Endothelial cell of umbilical vein (primary cell): ENCODE results near the gene BRF1. TPM values are rescaled to one million over a fixed set of nuclear protein-coding genes. Genes with fewer than 3 reads are reported as not detected.

ENCODE experiments used
- BruUV-seq: library from RNA; stranded (reverse); fragments of 400-500 nt; replicated peaks from 2 replicates; lab custom pipeline; 2021; lab: Mats Ljungman, UMichigan
- CTCF ChIA-PET: fragments of 300-600, 350-600 bp; sonication (Branson Sonifier 250); formaldehyde crosslinking; loops from one replicate; lab custom pipeline; 2021; ENCODE audit warnings: antibody characterized with exemption, inconsistent platforms; lab: Charles Lee
- POLR2A ChIA-PET: fragments of 300-600, 350-600 bp; sonication (Branson Sonifier 250); formaldehyde crosslinking; loops from one replicate; lab custom pipeline; 2021; ENCODE audit warnings: antibody characterized with exemption, inconsistent platforms; lab: Charles Lee
- DNase-seq: peaks from one replicate; pipeline ENCODE4 v3.0.0-alpha.2; 2011; ENCODE audit warnings: low read depth, low spot score
- FAIRE-seq: peaks from 2 replicates; lab custom pipeline; 2011; peaks lifted over from hg19 to GRCh38; lab: Jason Lieb, UNC
- H2AFZ ChIP-seq: 2 replicates; pipeline ENCODE4 v1.6.0; 2012; ENCODE audit warnings: low read depth, low read length, control low read depth, inconsistent platforms
- H3K27ac ChIP-seq: 2 replicates; pipeline ENCODE4 v1.5.1; 2011; ENCODE audit warnings: low read depth, mild to moderate bottlenecking, control low read depth, low read length, moderate library complexity; ENCODE audit not compliant: insufficient read depth
- H3K27me3 ChIP-seq, 2 experiments: 2 replicates each; pipeline versions ENCODE4 v1.6.0 to v1.6.1; 2011; ENCODE audit warnings: low read length in 2 of 2, mixed read lengths in 1 of 2; ENCODE audit not compliant: control insufficient read depth in 2 of 2, insufficient read depth in 2 of 2
- H3K36me3 ChIP-seq, 2 experiments: 2 replicates in 1 of 2; 3 replicates in 1 of 2; pipeline ENCODE4 v1.5.1; 2011; ENCODE audit warnings: low read length in 2 of 2, mild to moderate bottlenecking in 1 of 2, moderate library complexity in 1 of 2; ENCODE audit not compliant: control insufficient read depth in 2 of 2, insufficient read depth in 2 of 2; ENCODE audit errors: extremely low read depth in 1 of 2
- H3K4me1 ChIP-seq: 3 replicates; pipeline ENCODE4 v1.5.1; 2011; ENCODE audit warnings: mild to moderate bottlenecking, low read length; ENCODE audit not compliant: control insufficient read depth, insufficient read depth; ENCODE audit errors: extremely low read depth
- H3K4me2 ChIP-seq: 2 replicates; pipeline ENCODE4 v1.6.1; 2011; ENCODE audit warnings: low read length, control low read depth, mixed read lengths; ENCODE audit not compliant: insufficient read depth
- H3K4me3 ChIP-seq, 3 experiments: fragments of 200-600 bp in 1 of 3; sonication (generic), shearing (Covaris generic) in 1 of 3; replicated peaks in 1 of 3; 2 replicates each; pipeline ENCODE4 v1.5.1; 2011 to 2016; ENCODE audit warnings: control low read depth in 3 of 3, low read length in 3 of 3, mild to moderate bottlenecking in 2 of 3, inconsistent platforms in 1 of 3, low read depth in 1 of 3, moderate library complexity in 1 of 3; ENCODE audit not compliant: insufficient read depth in 1 of 3
- H3K79me2 ChIP-seq: 2 replicates; pipeline ENCODE4 v1.6.0; 2012; ENCODE audit warnings: low read length, inconsistent platforms; ENCODE audit not compliant: control insufficient read depth, insufficient read depth
- H3K9ac ChIP-seq: replicated peaks from 2 replicates; pipeline ENCODE3; 2011; ENCODE audit warnings: low read length, control low read depth; ENCODE audit not compliant: insufficient read depth; ENCODE audit errors: extremely low read depth
- H3K9me1 ChIP-seq: replicated peaks from 3 replicates; pipeline ENCODE4 v1.6.0; 2011; ENCODE audit warnings: mild to moderate bottlenecking, low read length; ENCODE audit not compliant: control insufficient read depth, insufficient read depth; ENCODE audit errors: extremely low read depth
- H3K9me3 ChIP-seq: replicated peaks from 2 replicates; pipeline ENCODE4 v1.5.1; 2012; ENCODE audit warnings: low read length, inconsistent platforms; ENCODE audit not compliant: control insufficient read depth, insufficient read depth
- H4K20me1 ChIP-seq: replicated peaks from 2 replicates; pipeline ENCODE3; 2011; ENCODE audit warnings: mild to moderate bottlenecking, low read length; ENCODE audit not compliant: control insufficient read depth, insufficient read depth; ENCODE audit errors: extremely low read depth
- EZH2 ChIP-seq: IDR thresholded peaks from 2 replicates; pipeline ENCODE4 v1.6.1; 2012; ENCODE audit warnings: borderline replicate concordance, low read depth, mild to moderate bottlenecking, moderate library complexity, low read length, inconsistent platforms; ENCODE audit not compliant: severe bottlenecking
- FOS ChIP-seq: IDR thresholded peaks from 2 replicates; pipeline ENCODE4 v1.6.1; 2011; ENCODE audit warnings: mild to moderate bottlenecking, low read length, moderate library complexity, borderline replicate concordance; ENCODE audit not compliant: insufficient read depth
- JUN ChIP-seq: IDR thresholded peaks from 2 replicates; pipeline ENCODE4 v1.6.1; 2011; ENCODE audit warnings: borderline replicate concordance, low read depth; ENCODE audit not compliant: insufficient read length, insufficient read depth
- MYC ChIP-seq: IDR thresholded peaks from one replicate; pipeline ENCODE4 v1.6.1; 2011; ENCODE audit warnings: mild to moderate bottlenecking, low read depth, low read length
- dilution Hi-C: fragments of 300-500 bp; cut with MboI; formaldehyde crosslinking; loops from one replicate; pipeline ENCODE4 v1.15.0; 2019; ENCODE audit warnings: low sequenced_read_pairs; ENCODE audit not compliant: extremely low pct_ligation_motif_present
- intact Hi-C: fragments of 100-400 bp; cut with micrococcal nuclease; formaldehyde crosslinking; loops from one replicate; pipeline ENCODE4 v1.10.0; 2022
- polyA plus RNA-seq, 4 experiments: library from polyadenylated mRNA; depleted of rRNA in 3 of 4; stranded (reverse) in 3 of 4; unstranded in 1 of 4; fragments of >200 nt; gene quantifications; 2 replicates each; pipeline versions ENCODE4 v1.2.1 to v1.2.3, GENCODE V29; 2011 to 2012; ENCODE audit warnings: missing spikeins in 1 of 4
- total RNA-seq: library from RNA; stranded (reverse); gene quantifications from 2 replicates; pipeline ENCODE4 v1.2.3, GENCODE V29; 2021
- TF ChIP-seq, protein P1 (sequence below): IDR thresholded peaks from 2 replicates; pipeline ENCODE4 v1.6.1; 2011; ENCODE audit not compliant: insufficient read depth, insufficient read length

Gene BRF1
- total and polyA plus RNA-seq, 2 donors (not counting 3 experiments of a cell fraction or from before 2014, with no cell fraction given) = 19.0 to 47.2 TPM

DNA sequence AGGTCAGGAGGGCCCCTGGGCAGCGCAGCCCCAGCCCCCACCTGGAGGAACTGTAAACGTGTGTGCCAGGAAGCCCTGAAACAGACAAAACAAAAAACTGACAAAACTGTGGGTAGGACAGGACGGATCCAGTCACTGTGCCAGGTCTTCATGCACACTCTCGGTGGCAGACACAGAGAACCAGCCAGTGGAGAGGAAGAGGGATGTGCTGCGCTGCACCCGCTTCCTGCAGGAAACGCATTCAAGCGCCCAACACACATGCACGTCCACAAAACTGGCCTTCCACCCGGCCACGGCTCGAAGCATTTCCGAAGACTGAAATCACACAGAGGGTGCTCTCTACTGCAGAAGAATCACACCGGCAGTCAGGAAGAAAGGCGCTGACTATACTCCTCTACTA is 16.9 kb downstream of the BRF1 start:
- Histone ChIP-seq H2AFZ (no peak overlapping the region), H3K36me3 (peaks cover 0 to 5% of the 10 kb centered on the region in 2 experiments), H3K4me2 (peak overlapping the region; percentile 4), H3K9ac (no peak overlapping the region), H3K4me1 (peaks cover 11% of the 10 kb centered on the region), H3K27me3 (no peaks in the 10 kb centered on the region), H3K27ac (no peak overlapping the region), H3K9me3 (no peaks in the 10 kb centered on the region), H3K4me3 (no peak overlapping the region), H3K9me1 (no peaks in the 10 kb centered on the region), H4K20me1 (no peaks in the 10 kb centered on the region), H3K79me2 (peaks cover 8% of the 10 kb centered on the region)
- DNase-seq (peak; percentile 41), FAIRE-seq (peak; percentile 87)
- TF ChIP-seq FOS (no peak), MYC (no peak)
- no TSS peak for BruUV-seq
- dilution Hi-C loops (no loop called here), intact Hi-C loops (loop anchor here (1.0 kb wide), 1 partner anchor 68 kb away; no protein-coding TSS in a partner anchor)
- CTCF ChIA-PET = interaction anchor here (1.0 kb wide), 1 partner anchor 9 kb away, joined by 3 read pairs; no protein-coding TSS in a partner anchor
- POLR2A ChIA-PET = no interaction called here

DNA sequence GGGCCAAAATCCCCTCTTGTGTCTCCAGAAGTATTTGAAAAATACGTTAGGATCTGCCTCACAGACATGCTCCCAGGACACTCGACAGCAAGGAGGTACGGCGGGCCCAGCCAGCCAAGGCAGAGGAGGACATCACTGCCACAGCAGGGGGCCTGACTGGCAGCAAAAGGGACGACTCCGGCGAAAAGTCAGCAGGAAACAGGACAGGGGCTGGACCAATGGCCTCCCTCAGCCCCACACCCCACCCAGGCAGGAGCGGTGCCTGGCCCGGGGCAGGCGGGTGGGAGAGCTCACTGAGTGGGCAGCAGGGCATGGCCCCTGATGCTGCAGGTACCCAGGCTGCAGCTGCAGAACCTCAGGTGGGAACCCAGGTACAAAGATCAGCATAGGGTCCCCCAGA is 17.8 kb downstream of the BRF1 start:
- no peak overlapping the region for H3K9ac ChIP-seq
- no peaks in the 10 kb centered on the region for H4K20me1 ChIP-seq
- TF ChIP-seq JUN (no peak), EZH2 (no peak)
- TF ChIP-seq, protein P1, sequence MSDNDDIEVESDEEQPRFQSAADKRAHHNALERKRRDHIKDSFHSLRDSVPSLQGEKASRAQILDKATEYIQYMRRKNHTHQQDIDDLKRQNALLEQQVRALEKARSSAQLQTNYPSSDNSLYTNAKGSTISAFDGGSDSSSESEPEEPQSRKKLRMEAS = no peak
- dilution Hi-C loops (no loop called here), intact Hi-C loops (no loop called here)
- no peaks in the 10 kb centered on the region for H3K9me3 ChIP-seq
- BruUV-seq = no TSS peak
- H3K36me3 ChIP-seq = peaks cover 0 to 5% of the 10 kb centered on the region in 2 experiments
- H3K79me2 ChIP-seq = peaks cover 9% of the 10 kb centered on the region
- DNase-seq (no peak), FAIRE-seq (no peak)
- no peaks in the 10 kb centered on the region for H3K27me3 ChIP-seq
- H3K4me1 ChIP-seq = peaks cover 11% of the 10 kb centered on the region
- no peak overlapping the region for H3K4me2 ChIP-seq
- no peaks in the 10 kb centered on the region for H3K9me1 ChIP-seq
- no peak overlapping the region for H3K27ac ChIP-seq
- POLR2A ChIA-PET = no interaction called here
- no peak overlapping the region for H2AFZ ChIP-seq
- H3K4me3 ChIP-seq = no peak overlapping the region
- CTCF ChIA-PET = interaction anchor here (1.0 to 2.4 kb wide), 4 partner anchors 8 to 193 kb away, joined by 3 to 16 read pairs (median 5); partner anchors contain the start of gene JAG2
